ENCODE data around the gene HEG1.

Gene HEG1

DNA sequence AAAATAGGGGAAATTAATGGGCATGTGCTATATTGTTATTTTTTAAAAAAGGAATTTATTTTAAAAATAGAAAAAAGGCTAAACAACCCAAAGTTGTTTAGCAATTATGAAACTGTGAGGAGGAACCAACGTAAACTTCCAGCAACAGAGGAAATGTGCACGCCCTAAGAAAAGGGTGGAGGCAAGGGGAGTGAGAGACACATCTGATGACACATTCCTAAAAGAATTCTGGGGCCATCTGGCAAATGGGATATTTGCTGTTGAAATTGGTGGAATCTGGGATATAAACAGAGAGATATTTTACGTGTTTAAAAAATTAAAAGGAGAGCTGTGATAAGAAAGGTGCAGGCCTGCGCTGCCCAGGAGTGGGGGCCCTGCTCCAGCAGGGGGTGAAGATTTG lies 70.4 kb downstream of the HEG1 start:
- H3K4me3 ChIP-seq (ENCODE audit: low read depth, low read length): no peak overlapping the region
- ChIA-PET CTCF (no interaction called here), POLR2A (no interaction called here)
- peak; percentile 34 for DNase-seq (ENCODE audit: low read depth, low spot score)
- TF ChIP-seq, protein P1, sequence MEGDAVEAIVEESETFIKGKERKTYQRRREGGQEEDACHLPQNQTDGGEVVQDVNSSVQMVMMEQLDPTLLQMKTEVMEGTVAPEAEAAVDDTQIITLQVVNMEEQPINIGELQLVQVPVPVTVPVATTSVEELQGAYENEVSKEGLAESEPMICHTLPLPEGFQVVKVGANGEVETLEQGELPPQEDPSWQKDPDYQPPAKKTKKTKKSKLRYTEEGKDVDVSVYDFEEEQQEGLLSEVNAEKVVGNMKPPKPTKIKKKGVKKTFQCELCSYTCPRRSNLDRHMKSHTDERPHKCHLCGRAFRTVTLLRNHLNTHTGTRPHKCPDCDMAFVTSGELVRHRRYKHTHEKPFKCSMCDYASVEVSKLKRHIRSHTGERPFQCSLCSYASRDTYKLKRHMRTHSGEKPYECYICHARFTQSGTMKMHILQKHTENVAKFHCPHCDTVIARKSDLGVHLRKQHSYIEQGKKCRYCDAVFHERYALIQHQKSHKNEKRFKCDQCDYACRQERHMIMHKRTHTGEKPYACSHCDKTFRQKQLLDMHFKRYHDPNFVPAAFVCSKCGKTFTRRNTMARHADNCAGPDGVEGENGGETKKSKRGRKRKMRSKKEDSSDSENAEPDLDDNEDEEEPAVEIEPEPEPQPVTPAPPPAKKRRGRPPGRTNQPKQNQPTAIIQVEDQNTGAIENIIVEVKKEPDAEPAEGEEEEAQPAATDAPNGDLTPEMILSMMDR (IDR thresholded peaks at IDR 0.05; ENCODE audit: insufficient read depth, low read length, missing control alignments): no peak

DNA sequence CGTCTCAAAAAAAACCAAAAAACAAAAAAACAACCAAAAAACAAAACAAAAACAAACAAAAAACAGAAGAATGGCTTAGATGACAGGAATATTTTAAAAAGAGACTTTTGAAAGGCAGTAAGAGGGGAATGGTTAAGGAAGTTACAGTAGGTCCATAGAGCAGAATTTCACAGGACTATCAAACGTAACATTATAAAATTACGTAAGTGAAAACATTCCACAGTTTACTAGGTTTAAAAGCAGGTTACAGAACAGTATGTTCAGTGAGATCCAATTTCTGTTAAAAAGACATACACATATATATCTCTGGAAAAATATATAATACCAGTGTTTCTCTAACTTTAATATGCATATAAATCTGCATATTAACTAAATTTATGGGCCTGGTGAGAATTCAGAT lies 71.0 kb downstream of the HEG1 start:
- POLR2A ChIA-PET: no interaction called here
- no peak for DNase-seq (ENCODE audit: low read depth, low spot score)
- H3K4me3 ChIP-seq (ENCODE audit: low read depth, low read length): no peak overlapping the region
- CTCF ChIA-PET: no interaction called here
- TF ChIP-seq, protein P1 (IDR thresholded peaks at IDR 0.05; ENCODE audit: insufficient read depth, low read length, missing control alignments): no peak

DNA sequence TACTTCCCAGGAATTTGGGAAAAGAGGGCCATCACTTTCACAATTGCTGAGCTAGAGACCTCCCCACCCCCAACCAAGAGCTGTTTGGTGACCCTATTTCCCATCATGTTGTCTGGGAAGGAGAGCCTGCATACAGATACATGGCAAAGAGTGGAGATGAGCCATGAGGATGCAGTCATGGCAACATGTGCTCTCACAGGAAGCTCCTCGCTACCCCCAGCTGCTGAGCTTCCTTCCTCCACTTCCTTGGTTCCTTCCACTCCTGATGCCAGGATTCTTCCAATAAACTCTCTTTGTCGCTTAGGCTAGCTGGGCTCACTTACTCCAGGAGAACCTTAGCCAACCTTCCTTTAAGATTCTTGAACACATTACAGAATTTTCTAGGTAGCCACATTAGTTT lies 72.9 kb downstream of the HEG1 start:
- ChIA-PET CTCF (interaction anchor here (0.6 to 1.5 kb wide), 5 partner anchors 19 to 454 kb away, joined by 3 to 6 read pairs (median 3); no protein-coding TSS in a partner anchor), POLR2A (interaction anchor here (1.0 kb wide), 1 partner anchor 76 kb away, joined by 3 read pairs; no protein-coding TSS in a partner anchor)
- no peak overlapping the region for H3K4me3 ChIP-seq (ENCODE audit: low read depth, low read length)
- no peak for DNase-seq (ENCODE audit: low read depth, low spot score)
- TF ChIP-seq, protein P1 (IDR thresholded peaks at IDR 0.05; ENCODE audit: insufficient read depth, low read length, missing control alignments): no peak

DNA sequence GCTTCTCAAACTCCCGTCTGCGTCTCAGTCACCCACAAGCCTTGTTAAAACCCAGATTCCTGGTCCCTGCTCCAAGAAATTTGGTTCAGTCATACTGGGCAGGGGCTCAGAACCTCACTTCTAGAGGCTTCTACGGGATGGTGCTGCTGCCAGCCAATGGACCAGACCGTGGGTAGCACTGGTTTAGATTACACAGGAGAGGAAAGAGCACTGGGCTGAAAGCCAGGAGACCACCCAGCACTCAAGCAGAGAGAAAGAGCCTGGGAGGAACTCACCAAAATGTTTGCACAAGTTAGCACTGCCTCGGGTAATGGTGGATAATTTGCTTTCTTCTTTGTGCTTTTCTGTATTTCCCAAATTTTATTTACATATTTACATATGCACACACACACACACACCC lies 74.3 kb downstream of the HEG1 start:
- no peak for DNase-seq (ENCODE audit: low read depth, low spot score)
- POLR2A ChIA-PET: no interaction called here
- CTCF ChIA-PET: no interaction called here

DNA sequence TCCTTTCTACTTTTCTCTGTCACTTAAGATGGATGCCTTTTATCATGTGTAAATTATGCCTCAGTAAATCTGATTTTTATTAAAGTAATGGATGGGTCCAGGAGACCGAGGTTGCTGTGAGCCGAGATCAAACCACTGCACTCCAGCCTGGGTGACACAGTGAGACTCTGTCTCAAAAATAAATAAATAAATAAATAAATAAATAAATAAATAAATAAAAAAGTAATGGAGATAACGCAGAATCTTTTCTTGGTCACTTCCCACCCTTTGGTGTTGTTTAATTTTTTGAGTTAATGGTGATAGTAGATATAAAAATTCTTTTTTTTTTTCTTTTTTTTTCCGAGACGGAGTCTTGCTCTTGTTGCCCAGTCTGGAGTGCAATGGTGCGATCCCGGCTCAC lies 77.2 kb downstream of the HEG1 start:
- CTCF ChIA-PET: interaction anchor here (0.9 kb wide), 1 partner anchor 52 kb away, joined by 3 read pairs; no protein-coding TSS in a partner anchor
- POLR2A ChIA-PET: no interaction called here
- DNase-seq (ENCODE audit: low read depth, low spot score): no peak
- no peak overlapping the region for H3K4me3 ChIP-seq (ENCODE audit: low read depth, low read length)
- TF ChIP-seq, protein P1 (IDR thresholded peaks at IDR 0.05; ENCODE audit: insufficient read depth, low read length, missing control alignments): no peak

More for the DNA sequence above, 74.3 kb downstream of the HEG1 start:
- TF ChIP-seq, protein P1 (IDR thresholded peaks at IDR 0.05; ENCODE audit: insufficient read depth, low read length, missing control alignments): no peak
- no peak overlapping the region for H3K4me3 ChIP-seq (ENCODE audit: low read depth, low read length)

DNA sequence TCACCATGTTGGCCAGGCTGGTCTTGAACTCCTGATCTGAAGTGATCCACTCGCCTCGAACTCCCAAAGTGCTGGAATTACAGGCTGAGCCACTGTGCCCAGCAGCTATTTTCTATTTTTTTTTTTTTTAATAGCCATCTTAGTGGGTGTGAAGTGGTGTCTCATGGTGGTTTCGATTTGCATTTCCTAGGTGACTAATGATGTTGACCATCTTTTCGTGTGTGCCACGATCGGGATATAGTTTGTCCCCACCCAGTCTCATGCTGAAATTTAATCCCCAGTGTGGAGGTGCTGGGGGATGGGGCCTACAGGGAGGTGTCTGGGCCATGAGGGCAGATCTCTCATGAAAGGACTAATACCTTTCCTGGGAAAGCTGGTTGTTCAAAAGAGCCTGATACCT lies 79.4 kb downstream of the HEG1 start:
- DNase-seq (ENCODE audit: low read depth, low spot score): no peak
- TF ChIP-seq, protein P1 (IDR thresholded peaks at IDR 0.05; ENCODE audit: insufficient read depth, low read length, missing control alignments): no peak
- ChIA-PET CTCF (no interaction called here), POLR2A (no interaction called here)
- no peak overlapping the region for H3K4me3 ChIP-seq (ENCODE audit: low read depth, low read length)

All from AG04449 (cell line).